Natural killer cell treated with Interleukin-12 subunit alpha and Interleukin-12 subunit beta and Interleukin-15 and Interleukin-18, amount 100 ng/mL, for 72 hours (primary cell): ENCODE measurements around the gene PRRT4. TPM values are rescaled to one million over a fixed set of nuclear protein-coding genes. Genes with fewer than 3 reads are reported as not detected.

Experiments
- ATAC-seq, 2 donors: fragments of 150-1000 bp; cut with Tn5 transposase in 1 of 2; sonication (Bioruptor Pico), chemical (Tn5 transposase) in 1 of 2; 2 replicates each; pipeline ENCODE4 v1.10.0; 2021
- DNase-seq: peaks from one replicate; pipeline ENCODE4 v3.0.0; 2022; ENCODE audit warnings: low spot score
- H3K27ac Mint-ChIP-seq, 2 donors: 1 replicate in 1 of 2; 2 replicates in 1 of 2; pipeline ENCODE4 v1.8.0; 2022; ENCODE audit warnings: mixed read lengths in 2 of 2, mild to moderate bottlenecking in 1 of 2, moderate library complexity in 1 of 2
- H3K27me3 Mint-ChIP-seq, 2 donors: 1 replicate in 1 of 2; 2 replicates in 1 of 2; pipeline ENCODE4 v1.8.0; 2022; ENCODE audit warnings: mixed read lengths in 2 of 2
- H3K36me3 Mint-ChIP-seq: one replicate; pipeline ENCODE4 v1.8.0; 2022; ENCODE audit warnings: mixed read lengths
- H3K4me1 Mint-ChIP-seq, 2 donors: 1 replicate in 1 of 2; 2 replicates in 1 of 2; pipeline ENCODE4 v1.8.0; 2022; ENCODE audit warnings: low read depth in 2 of 2, mixed read lengths in 2 of 2, mild to moderate bottlenecking in 1 of 2
- H3K4me3 Mint-ChIP-seq: one replicate; pipeline ENCODE4 v1.8.0; 2022; ENCODE audit warnings: mixed read lengths
- H3K9me3 Mint-ChIP-seq: 2 replicates; pipeline ENCODE4 v1.8.0; 2022; ENCODE audit warnings: mixed read lengths
- total RNA-seq, 2 donors: library from RNA; stranded (reverse); gene quantifications; one replicate each; pipeline ENCODE4 v1.2.3, GENCODE V29; 2022

The PRRT4 gene
- total RNA-seq, 2 donors from 2014 or later: not detected

DNA sequence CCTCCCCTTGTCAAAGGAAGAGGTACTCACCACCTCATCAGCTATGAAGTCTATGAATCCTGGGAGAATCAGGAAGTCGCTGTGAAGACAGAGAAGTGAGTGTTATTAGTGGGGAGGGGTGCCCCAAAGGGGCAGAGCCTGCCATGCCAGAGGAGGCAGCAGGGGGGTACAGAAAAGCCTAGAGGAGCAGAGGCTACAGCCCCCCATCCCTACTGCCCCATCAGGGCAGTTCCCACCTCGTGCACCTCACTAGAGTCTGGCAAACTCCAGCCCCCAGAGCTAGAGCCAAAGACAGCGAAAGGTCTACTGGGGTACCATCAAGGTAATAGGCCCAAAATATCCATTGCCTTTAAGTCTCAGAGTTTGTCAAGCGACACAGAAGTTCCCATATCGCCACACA is 42.2 kb upstream of the PRRT4 start:
- H3K36me3 Mint-ChIP-seq: no peaks in the 10 kb centered on the region
- no peaks in the 10 kb centered on the region for H3K27me3 Mint-ChIP-seq
- peaks cover 13 to 17% of the 10 kb centered on the region in 2 donors for H3K4me1 Mint-ChIP-seq
- no peak overlapping the region for H3K27ac Mint-ChIP-seq
- H3K4me3 Mint-ChIP-seq: peak overlapping the region; percentile 82
- no peak for ATAC-seq
- no peaks in the 10 kb centered on the region for H3K9me3 Mint-ChIP-seq
- no peak for DNase-seq

DNA sequence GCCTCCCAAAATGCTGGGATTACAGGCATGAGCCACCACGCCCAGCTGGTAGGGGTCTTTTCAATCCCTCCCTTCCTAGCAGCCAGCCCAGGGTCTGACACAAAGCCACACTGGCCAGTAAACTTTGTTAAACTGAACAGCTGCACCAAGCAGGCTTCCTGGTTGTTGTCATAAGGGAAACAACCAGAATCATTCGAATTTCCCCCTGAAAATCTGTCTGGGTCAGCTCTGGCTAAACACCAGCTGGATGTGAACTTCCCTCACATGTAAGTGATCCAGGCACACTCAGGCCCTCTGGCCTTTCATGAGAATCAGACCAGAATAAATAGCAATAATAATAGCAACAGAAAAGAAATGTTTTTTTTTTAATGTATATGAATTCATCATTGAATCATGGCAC is 40.9 kb upstream of the PRRT4 start:
- ATAC-seq (no peak), DNase-seq (no peak)
- Mint-ChIP-seq H3K27ac (no peak overlapping the region), H3K36me3 (no peaks in the 10 kb centered on the region), H3K27me3 (no peaks in the 10 kb centered on the region), H3K4me1 (peaks cover 13 to 15% of the 10 kb centered on the region in 2 donors), H3K9me3 (no peaks in the 10 kb centered on the region), H3K4me3 (no peak overlapping the region)

DNA sequence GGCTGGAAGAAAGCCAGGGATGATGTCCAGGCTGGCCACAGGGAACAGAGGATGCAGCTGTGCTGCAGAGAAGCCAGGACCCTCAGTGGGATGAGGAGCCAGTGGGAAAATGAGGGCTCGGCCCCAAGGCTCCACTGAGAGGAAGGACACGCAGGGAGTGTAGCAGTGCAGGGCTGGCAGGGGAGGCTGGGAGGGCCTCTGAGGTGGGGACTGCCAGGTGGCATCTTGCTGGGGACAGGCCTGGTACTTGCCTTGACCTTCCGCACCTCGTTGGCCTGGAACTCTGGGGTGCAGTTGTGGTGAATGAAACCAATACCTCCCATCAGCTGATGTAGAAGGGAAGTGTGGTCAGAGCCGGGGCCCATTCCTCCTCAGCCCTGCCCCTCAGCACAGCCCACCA is 39.1 kb upstream of the PRRT4 start:
- H3K27me3 Mint-ChIP-seq: no peaks in the 10 kb centered on the region
- no peaks in the 10 kb centered on the region for H3K36me3 Mint-ChIP-seq
- no peak overlapping the region for H3K27ac Mint-ChIP-seq

DNA sequence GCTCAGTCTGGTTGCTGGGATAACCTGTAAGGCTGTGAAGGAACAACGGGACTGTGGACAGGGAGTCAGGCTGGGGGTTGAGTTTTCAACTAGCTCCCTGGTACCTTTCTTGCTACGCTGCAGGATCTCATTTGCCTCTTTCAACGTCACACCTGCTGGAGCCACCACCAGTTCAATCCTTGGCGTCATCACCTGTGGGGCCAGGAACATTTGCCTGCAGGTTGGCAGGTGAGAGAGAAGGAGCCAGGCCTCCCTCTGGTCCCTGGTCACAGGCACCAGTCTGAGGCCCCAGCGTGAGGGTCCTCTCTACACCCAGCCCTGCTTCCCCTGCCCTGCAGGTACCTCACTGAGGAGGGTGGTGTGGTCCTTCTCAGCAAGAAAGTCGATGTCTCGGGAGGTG is 38.5 kb upstream of the PRRT4 start:
- no peak for DNase-seq
- H3K4me1 Mint-ChIP-seq: peaks cover 8 to 13% of the 10 kb centered on the region in 2 donors
- no peaks in the 10 kb centered on the region for H3K27me3 Mint-ChIP-seq
- no peak overlapping the region for H3K27ac Mint-ChIP-seq
- no peaks in the 10 kb centered on the region for H3K9me3 Mint-ChIP-seq
- no peaks in the 10 kb centered on the region for H3K36me3 Mint-ChIP-seq
- no peak for ATAC-seq
- H3K4me3 Mint-ChIP-seq: no peak overlapping the region

More for the DNA sequence above, 39.1 kb upstream of the PRRT4 start:
- H3K4me3 Mint-ChIP-seq: no peak overlapping the region
- no peak for DNase-seq
- no peaks in the 10 kb centered on the region for H3K9me3 Mint-ChIP-seq
- peaks cover 8 to 13% of the 10 kb centered on the region in 2 donors for H3K4me1 Mint-ChIP-seq
- no peak for ATAC-seq

DNA sequence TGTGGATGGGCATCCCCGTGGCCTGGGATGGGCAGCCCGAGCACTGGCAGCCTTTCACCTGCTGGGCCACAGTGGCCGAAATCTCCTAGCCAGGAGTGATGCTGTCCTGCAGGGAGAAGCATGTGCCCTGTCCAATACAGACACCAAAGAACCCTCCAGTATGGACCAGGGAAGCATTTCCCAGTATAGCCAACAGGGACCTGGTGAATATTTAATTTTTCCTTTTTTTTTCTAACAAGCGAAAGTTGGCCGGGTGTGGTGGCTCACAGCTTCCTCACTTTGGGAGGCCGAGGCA is 37.3 kb upstream of the PRRT4 start:
- Mint-ChIP-seq H3K27ac (no peak overlapping the region), H3K9me3 (no peaks in the 10 kb centered on the region), H3K4me3 (no peak overlapping the region), H3K27me3 (no peaks in the 10 kb centered on the region), H3K4me1 (peaks cover 2 to 5% of the 10 kb centered on the region in 2 donors), H3K36me3 (no peaks in the 10 kb centered on the region)
- ATAC-seq (no peak), DNase-seq (no peak)

DNA sequence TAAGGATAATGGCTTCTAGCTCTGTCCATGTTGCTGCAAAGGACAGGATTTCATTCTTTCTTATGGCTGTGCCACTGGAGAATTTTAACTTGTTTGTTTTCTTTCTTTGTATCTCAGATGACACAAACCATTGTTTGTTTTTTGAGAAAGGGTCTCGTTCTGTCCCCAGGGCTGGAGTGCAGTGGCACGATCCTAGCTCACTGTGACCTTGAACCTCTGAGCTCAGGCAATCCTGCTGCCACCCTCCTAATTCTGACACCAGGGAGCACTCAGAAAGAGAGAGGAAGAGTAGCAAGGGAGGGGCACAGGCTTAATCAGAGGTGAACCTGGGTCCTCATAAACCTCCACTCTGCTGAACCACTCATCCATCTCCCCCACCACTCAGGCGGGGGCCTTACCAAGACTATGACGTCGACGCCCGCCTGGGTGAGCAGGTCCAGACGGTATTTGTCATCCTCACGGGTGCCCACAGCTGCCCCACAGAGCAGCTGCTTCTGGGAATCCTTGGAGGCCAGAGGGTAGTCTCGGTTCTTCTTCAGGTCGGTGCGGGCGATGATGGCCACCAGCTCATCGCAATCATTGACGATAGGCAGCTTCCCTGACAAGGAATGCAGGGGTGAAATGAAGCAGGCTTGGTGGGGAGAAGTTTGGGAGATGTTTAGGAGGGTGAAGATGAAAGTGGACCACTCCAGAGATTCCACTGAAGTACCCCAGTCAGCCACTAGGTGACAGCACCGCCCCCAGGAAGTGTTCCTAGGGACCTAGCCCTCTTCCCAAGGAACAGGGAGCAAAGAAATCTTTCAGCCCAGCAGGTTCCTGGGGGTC is 36.7 kb upstream of the PRRT4 start:
- no peaks in the 10 kb centered on the region for H3K27me3 Mint-ChIP-seq
- ATAC-seq: no peak
- H3K9me3 Mint-ChIP-seq: no peaks in the 10 kb centered on the region
- H3K36me3 Mint-ChIP-seq: no peaks in the 10 kb centered on the region
- H3K27ac Mint-ChIP-seq: no peak overlapping the region
- H3K4me1 Mint-ChIP-seq: peaks cover 0 to 2% of the 10 kb centered on the region in 2 donors
- DNase-seq: no peak
- no peak overlapping the region for H3K4me3 Mint-ChIP-seq

DNA sequence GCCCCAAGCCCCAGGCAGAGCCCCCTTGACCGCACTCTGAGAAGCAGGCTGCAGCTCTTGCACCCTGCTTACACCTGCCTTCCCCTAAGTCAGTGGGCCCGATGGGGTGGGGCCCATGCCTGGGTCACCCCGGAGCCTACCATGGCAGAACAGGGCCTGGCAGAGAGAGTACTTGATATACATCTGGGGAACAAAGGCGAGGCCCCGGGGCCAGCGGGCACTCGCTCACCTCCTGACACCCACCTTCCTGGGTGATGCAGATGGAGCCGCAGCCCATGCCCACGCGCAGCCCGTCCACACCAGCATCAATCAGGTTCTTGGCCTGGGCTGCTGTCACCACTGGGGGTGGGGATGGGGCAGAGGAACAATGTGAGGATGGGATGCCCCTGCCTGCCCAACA is 34.9 kb upstream of the PRRT4 start:
- Mint-ChIP-seq H3K36me3 (no peaks in the 10 kb centered on the region), H3K27me3 (no peaks in the 10 kb centered on the region), H3K4me3 (no peak overlapping the region), H3K9me3 (no peaks in the 10 kb centered on the region), H3K4me1 (peaks cover 0 to 2% of the 10 kb centered on the region in 2 donors), H3K27ac (no peak overlapping the region)
- no peak for ATAC-seq
- DNase-seq: no peak

DNA sequence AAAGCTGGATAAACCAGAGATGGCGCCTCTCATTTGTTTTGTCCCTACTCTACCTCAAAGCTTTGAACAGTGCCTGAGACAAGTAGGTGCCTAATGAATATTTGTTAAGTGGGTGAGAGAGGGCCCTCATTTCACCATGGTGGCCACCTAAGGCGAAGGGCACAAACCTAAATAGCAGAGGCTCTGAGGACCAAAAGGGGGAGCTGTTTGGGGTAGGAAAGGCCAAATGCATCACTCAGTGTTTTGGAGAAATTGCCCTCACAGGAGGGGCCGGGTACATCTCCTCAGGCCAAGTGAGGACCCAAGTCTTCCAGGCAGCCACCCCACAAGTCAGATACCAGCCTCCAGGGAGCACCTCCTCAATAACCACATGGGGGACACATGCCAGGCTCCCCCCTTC is 34.3 kb upstream of the PRRT4 start:
- no peak for ATAC-seq
- Mint-ChIP-seq H3K9me3 (no peaks in the 10 kb centered on the region), H3K4me3 (no peak overlapping the region), H3K36me3 (no peaks in the 10 kb centered on the region), H3K4me1 (peaks cover 0 to 2% of the 10 kb centered on the region in 2 donors), H3K27ac (no peak overlapping the region), H3K27me3 (no peaks in the 10 kb centered on the region)
- DNase-seq: no peak

DNA sequence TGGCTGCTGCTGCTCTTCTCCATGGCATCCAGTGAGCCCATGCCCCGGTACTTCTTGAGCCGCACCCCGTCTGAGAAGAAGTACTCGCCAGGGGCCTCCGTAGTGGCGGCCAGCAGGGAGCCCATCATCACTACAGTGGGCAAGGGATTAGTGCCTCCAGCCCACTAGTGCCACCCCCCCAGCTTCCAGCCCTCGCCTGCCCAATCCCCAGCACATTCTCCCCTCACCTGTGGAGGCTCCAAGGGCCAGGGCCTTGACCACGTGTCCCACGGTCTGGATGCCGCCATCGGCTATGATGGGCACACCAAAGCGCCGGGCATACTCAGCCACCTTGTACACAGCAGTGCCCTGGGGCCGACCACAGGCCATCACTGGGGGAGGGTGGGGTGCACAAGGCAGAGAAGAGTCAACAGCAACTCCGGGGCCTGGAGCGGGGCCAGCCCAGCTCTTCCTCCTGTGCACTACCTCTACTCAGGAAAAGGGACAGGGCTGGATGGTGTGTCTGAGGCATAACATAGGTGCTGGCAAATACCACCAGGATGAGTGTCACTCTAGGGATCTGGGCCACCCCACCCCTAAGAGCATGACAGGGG is 33.5 kb upstream of the PRRT4 start:
- Mint-ChIP-seq H3K4me3 (no peak overlapping the region), H3K4me1 (peaks cover 0 to 2% of the 10 kb centered on the region in 2 donors), H3K27ac (no peak overlapping the region), H3K9me3 (no peaks in the 10 kb centered on the region), H3K36me3 (no peaks in the 10 kb centered on the region), H3K27me3 (no peaks in the 10 kb centered on the region)
- no peak for ATAC-seq
- DNase-seq: no peak

DNA sequence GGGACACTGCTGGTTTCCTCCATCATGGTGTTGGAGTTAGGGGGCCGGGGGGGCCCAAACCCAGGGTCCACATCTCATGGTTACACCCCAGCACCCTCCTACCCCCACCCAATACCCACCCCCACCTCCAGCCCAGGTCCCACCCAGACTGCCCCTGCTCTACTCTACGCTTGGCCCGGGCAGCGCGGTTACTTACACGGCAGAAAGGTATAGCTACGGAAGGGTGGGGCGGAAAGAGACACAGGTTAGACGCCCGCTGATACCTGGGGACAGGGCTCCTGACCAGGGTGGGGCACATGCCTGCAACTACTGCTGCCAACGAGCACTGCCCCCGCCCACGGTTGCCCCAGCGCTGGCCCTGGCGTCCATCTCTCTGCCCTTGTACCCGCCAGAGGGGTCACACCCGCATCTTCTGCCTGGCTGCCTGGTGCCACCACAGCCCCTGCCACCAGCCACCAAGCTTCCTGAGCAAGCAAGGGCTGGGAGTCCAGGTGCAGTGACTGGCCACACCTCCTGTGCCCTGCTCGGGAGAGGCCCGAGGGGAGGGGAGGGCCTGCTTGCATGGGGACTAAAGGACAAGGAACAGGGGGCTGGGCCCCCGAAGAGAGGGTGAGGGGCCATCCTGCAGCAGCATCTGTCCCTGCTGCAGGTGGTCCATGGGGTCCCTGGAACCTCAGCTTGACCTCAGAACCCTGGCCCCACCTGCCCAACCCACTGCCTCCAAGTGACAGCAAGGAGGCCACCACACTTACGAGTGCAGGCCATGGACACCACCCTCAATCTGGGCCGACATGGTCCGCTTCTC is 32.2 kb upstream of the PRRT4 start:
- DNase-seq (no peak), ATAC-seq (no peak)
- Mint-ChIP-seq H3K9me3 (no peaks in the 10 kb centered on the region), H3K27ac (no peak overlapping the region), H3K36me3 (no peaks in the 10 kb centered on the region), H3K4me1 (peaks cover 0 to 2% of the 10 kb centered on the region in 2 donors), H3K27me3 (no peaks in the 10 kb centered on the region), H3K4me3 (no peak overlapping the region)

DNA sequence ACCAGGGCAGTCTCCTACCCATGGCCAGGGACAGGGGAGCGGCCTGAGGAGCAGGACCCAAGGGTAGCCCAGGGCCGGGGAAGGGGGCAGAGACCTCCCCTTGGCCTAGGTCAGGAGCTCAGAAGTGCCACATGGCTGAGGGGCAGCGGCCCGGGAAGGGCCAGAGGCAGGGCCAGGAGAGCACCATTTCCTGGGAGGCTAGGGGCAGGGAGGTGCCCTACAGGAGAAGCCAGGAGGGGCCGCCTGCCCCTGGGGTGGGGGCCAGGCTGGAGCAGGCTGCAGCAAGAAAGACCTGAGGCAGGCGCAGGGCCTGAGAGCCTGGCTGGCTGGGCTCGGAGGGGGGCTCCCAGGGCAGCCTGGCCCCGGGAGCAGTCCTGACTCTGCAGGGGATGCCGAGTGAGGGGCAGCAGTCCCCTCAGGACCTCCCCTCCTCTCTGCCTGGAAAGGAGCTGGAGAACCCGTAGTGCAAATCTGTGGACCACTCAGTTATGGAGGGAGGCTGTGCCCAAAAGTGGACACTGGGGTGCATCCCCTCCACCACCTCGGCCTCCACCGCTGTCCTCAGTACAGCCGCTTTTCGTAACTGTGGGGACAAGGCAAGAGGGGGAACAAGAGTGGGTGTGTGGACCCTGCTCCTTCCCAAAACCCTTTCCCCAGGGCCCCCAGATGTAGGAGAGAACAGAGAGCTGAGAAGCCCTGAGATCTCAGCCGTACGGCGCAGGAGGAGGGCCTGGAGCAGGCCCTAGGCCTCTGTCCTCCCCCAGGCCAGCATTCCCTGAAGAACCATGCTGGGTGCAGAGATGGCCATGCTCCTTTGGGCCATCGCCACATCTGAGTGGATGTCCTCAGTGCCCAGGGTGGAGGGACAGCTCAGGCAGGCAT is 31.2 kb upstream of the PRRT4 start:
- H3K4me3 Mint-ChIP-seq: no peak overlapping the region
- no peaks in the 10 kb centered on the region for H3K27me3 Mint-ChIP-seq
- DNase-seq (no peak), ATAC-seq (peak in 1 of 2 donors; percentile 11)
- H3K9me3 Mint-ChIP-seq: no peaks in the 10 kb centered on the region
- no peaks in the 10 kb centered on the region for H3K36me3 Mint-ChIP-seq
- peaks cover 0 to 4% of the 10 kb centered on the region in 2 donors for H3K4me1 Mint-ChIP-seq
- no peak overlapping the region for H3K27ac Mint-ChIP-seq

DNA sequence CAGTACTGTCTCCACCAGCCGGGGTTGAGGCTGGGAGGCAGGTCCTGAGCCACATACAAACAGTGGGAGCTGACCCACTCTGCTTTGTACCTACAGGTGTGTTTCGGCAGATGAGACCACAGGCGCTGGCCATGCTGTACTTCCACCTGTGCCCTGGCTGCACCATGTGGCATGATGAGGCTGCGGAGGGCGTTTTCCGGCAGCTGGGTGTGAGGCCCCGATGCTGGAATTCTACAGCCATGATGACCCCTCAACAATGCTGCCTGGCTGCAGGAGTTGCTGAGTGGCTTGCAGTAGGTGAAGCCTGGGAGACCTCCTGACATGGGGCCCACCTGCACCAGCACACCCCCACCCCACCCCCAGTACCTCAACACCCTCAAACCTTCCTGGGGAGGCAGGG is 30.3 kb upstream of the PRRT4 start:
- Mint-ChIP-seq H3K4me3 (no peak overlapping the region), H3K36me3 (no peaks in the 10 kb centered on the region), H3K27ac (no peak overlapping the region), H3K9me3 (no peaks in the 10 kb centered on the region), H3K27me3 (no peaks in the 10 kb centered on the region), H3K4me1 (peaks cover 0 to 7% of the 10 kb centered on the region in 2 donors)
- ATAC-seq (no peak), DNase-seq (no peak)

DNA sequence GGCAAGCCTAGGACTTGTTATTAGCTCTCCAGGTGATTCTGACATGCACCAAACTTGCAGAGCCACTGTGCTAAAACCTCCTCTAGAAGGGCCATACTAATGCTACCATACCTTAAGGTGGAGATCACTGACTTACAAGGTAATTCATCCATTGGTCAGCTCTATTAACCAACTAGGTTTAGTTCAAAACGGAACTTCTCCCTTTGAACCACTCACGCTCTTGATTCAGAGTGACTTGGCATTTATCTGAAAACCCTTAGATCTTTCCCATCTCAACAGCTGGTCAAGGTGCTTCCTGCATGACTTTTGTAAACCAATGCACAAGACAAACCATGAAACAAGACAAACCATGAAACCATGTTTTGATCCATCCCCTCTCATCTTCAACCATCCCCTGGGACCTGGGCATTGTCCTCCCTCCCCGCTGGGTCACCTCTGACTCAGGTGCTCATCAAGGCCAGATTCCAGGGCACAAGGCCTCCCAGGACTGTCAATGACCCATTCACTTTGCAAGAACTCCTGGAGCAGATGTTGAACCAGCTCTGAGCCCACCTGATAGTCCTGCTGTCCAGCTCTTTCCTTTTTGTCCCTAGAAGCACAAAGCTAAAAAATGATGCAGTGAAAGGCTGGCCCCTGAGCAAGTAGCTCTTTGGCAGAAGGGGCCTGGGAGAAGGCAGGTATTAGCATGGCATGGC is 29.5 kb upstream of the PRRT4 start:
- H3K27ac Mint-ChIP-seq: no peak overlapping the region
- peaks cover 0 to 7% of the 10 kb centered on the region in 2 donors for H3K4me1 Mint-ChIP-seq
- no peaks in the 10 kb centered on the region for H3K27me3 Mint-ChIP-seq
- ATAC-seq (no peak), DNase-seq (no peak)
- H3K36me3 Mint-ChIP-seq: no peaks in the 10 kb centered on the region
- H3K4me3 Mint-ChIP-seq: no peak overlapping the region
- no peaks in the 10 kb centered on the region for H3K9me3 Mint-ChIP-seq
